Right ventricle myocardium inferior (tissue), 1 donor: ENCODE data around the gene USE1. TPM values are rescaled to one million over a fixed set of nuclear protein-coding genes. Genes with fewer than 3 reads are reported as not detected.
A peak's percentile ranks its signal among the peaks of the same experiment; 100 is the strongest.

ENCODE experiments used
- ATAC-seq: fragments of 200-7000 bp; cut with Tn5 transposase; one replicate; pipeline ENCODE4 v1.9.1; 2020; ENCODE audit warnings: mild to moderate bottlenecking, moderate library complexity
- DNase-seq: peaks from one replicate; pipeline ENCODE4 v3.0.0; 2021; ENCODE audit errors: missing footprints
- intact Hi-C: fragments of 100-400 bp; cut with DNase I; formaldehyde crosslinking; loops from one replicate; pipeline ENCODE4 v1.11.0; 2022
- total RNA-seq: library from RNA; stranded (reverse); fragmentation: NEBNext Ultra II Directional; extraction: Animal tissue kit (Norgen Biotek cat#: 25700); gene quantifications from one replicate; pipeline ENCODE4 v1.2.1, GENCODE V29; 2021
- donor health status: DM: no; HTN: yes; CAD: no; lungs with severe emphysema.

USE1 gene
- total RNA-seq, 1 donor from 2014 or later = 32.8 TPM

DNA sequence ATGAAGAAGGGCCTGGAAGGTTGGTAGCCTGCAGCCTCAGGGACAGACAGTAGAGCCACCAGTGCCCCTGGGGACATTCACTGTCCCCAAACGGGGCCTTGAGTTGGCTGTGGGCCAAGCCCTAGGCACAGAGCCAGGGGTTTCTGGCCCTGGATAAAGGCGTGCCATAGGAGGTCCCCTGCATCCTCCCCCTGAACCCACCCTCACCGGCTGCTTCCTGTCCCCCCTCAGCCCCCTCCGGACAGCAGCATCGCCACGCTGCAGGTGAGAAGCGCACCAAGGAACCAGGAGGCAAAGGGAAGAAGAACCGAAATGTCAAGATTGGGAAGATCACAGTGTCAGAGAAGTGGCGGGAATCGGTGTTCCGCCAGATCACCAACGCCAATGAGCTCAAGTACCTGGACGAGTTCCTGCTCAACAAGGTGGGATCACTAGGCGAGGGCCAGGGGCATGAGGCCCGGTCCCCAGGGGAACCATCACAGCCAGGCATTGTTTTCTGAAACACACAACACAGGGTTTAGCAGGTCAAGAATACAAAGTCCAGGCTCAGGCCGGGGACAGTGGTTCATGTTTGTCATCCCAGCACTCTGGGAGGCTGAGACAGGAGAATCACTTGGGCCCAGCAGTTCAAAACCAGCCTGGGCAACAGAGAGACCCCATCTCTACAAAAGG, 14.6 kb upstream of the USE1 start:
- ATAC-seq (no peak), DNase-seq (no peak)
- intact Hi-C loops = no loop called here

DNA sequence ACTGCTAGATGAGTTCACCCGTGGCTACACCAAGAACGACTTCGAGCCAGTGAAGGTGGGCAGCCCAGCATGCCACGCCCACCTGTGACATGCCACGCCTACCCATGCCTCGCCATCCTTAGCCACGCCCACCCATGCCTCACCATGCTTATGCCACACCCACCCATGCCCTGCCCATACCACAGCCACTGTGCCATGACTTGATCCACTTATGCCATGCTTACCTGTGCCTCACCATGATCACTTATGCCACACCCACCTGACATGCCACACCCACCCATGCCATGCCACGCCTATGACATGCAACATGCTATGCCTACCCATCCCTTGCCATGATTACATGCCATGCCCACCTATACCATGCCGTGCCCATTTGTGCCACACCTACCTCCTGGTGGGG, 12.9 kb upstream of the USE1 start:
- intact Hi-C loops = no loop called here
- peak; percentile 56 for DNase-seq
- no peak for ATAC-seq

DNA sequence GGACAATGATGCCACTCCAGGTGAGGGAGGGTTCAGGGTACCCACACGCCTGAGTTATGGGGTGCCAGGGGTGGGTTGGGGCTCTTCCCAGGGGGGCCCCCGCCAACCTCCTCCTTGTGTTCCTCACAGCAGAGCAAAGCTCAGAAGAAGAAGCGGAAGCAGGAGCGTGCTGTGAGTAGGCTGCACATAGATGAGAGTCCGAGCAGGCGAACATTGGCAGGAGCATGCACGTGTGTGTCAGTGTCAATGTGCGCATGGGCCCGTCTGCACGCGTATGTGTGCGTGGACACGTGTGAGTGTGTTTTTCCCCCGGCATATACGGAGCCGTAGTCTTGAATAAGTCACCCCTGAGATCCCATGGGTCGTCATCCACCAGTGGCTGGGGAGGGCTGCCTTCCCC, 12.4 kb upstream of the USE1 start:
- DNase-seq (no peak), ATAC-seq (no peak)
- intact Hi-C loops = no loop called here

DNA sequence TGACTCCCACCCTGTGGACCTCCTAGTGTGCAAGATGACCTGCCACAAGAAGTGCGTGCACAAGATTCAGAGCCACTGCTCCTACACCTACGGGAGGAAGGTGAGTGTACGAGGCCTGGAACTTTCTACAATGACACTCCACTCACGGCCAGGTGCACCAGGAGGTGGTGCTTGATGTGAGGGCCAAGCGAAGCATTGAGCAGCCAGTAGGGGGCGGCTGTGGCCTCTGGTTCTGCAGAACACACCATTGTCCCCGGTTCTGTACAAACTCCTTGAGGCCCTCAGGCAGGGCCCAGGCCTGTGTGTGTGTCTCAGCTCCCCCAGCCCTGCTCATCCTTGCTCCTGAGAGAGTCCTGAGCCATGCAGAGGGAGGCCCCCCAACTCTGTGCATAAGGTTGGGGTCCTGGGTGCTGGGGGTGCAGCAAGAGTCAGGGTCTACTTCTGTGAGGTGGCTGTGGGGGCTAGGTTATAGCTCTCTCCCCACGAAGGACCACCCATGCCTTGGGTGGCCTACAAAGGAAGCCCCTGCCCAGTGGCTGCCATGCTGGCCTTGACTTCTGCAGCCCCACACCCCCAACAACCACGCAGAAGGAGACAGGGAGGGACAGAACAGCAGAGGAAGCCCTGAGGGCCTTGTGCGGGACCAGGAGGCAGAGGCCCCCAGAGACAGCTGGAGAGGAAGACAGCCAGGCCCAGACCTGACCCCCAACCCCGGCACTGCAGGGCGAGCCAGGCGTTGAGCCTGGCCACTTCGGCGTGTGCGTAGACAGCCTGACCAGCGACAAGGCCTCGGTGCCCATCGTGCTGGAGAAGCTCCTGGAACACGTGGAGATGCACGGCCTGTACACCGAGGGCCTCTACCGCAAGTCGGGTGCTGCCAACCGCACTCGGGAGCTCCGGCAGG, 9.7 kb upstream of the USE1 start:
- DNase-seq (peak; percentile 70), ATAC-seq (peak; percentile 42)
- intact Hi-C loops = loop anchor here (2.0 kb wide), 1 partner anchor 77 kb away; no protein-coding TSS in a partner anchor

DNA sequence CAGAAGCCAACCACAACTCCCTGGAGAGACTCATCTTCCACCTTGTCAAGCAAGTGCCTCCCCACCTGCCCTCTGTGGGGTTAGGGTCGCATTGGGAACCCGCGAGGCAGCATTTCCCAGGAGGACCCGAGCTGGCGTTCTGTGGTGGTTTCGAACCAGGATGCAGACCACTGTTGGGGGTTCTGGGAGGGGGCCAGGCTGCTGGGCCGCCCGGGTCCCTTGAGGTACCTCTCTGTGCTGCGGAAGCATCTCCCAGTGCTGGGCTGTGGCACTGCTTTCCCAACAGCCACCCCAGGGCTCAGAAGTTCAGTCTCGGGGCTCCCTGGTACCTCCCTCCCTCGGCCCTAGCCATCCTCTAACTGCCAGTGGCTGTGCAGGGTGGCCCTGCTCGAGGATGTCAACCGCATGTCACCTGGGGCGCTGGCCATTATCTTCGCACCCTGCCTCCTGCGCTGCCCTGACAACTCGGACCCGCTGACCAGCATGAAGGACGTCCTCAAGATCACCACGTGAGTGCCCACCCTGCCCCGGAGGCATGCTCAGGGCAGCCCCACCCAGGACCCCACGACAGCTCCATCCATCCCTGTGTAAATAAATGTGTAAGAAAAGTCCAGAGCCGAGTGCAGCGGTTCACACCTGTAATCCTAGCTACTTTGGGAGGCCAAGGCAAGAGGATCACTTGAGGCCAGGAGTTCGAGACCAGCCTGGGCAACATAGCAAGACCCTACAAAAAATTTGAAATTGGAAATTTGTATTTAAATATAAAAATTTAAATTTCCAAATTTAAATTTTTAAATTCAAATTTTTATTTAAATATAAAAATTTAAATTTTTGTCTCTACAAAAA, 8.2 kb upstream of the USE1 start:
- intact Hi-C loops = no loop called here
- DNase-seq (no peak), ATAC-seq (no peak)

- intact Hi-C loops = no loop called here
- DNase-seq (no peak), ATAC-seq (no peak)
Measured at GRCh38 chr19:17209126-17210036, 5.8 kb upstream of the USE1 start.

- no peak for ATAC-seq
- intact Hi-C loops = no loop called here
- no peak for DNase-seq
Measured at GRCh38 chr19:17210296-17210695, 4.9 kb upstream of the USE1 start.

DNA sequence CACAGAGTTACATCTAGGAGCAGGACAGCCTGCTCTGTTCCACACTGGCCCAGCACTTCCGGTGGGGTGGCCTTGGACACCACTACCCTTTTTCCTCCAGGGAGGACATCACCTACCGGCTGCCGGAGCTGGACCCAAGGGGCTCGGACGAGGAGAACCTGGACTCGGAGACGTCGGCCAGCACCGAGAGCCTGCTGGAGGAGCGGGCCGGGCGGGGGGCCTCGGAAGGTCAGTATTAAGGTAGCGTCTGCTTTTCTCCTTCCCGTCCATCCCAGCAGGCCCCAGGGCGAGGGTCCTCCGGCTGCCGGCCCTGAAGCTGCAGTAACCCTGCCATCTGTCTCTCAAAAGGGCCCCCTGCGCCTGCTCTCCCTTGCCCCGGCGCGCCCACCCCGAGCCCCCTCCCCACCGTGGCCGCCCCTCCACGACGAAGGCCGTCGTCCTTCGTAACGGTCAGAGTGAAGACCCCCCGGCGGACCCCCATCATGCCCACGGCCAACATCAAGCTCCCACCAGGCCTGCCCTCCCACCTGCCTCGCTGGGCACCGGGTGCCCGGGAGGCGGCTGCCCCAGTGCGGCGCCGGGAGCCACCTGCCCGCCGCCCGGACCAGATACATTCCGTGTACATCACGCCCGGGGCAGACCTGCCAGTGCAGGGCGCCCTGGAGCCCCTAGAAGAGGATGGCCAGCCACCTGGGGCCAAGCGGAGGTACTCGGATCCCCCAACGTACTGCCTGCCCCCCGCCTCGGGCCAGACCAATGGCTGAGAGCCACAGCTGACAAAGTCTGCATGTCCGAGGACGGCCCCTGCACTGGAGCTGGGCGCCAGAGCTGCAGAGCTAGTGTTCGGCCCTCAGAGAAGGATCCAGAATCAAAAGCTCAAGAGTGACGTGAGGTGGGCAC, 3.4 kb upstream of the USE1 start:
- ATAC-seq (no peak), DNase-seq (no peak)
- intact Hi-C loops = no loop called here

DNA sequence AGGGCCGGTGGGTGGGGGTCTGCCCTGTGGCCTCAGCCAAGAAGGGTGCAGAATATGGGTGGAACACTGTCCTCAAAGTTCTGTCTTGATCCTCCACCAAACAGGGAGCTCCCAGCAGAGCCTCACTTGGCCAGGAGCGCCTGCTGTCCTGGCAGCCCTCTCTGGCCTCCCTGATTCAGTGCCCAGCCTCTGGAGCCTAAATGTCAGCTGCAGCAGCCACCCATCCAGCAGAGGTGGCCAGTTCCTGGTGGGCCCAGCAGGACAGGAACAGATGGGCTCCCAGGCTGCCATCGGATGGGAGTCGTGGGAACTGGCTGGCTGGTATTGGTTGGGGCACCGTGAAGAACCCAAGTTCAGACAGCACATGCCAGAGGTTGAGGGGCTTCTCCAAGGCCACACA, 1.8 kb upstream of the USE1 start:
- intact Hi-C loops = no loop called here

DNA sequence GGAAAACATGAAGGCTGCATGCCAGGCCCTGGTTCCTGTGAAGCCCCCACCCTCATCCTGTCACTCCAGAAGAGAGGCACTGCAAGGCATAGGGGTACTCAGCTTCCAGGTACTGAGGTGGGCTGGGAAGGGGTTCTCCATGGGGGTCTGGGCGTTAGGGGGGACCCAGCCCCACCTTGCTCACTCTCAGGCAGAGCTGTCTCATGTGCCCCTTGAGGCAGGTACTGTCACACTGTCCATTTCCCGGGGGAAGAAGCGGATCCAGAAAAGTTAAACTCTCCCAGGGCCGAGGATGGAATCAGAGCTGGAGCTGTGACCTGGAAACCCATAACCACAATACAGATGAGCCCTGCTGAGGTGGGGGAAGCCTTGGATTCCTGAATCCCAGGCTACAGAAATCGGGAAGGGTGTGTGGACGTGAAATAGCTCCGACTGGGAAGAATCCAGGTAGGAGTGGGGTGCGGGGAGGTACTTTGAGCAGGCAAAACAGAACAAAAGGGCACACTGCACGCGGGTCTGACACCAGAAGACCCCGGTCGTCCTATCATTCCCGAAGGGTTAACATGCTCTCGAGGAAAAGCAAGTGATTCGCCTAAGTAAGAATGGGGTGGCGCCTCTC, 540 bp upstream of the USE1 start:
- ATAC-seq (no peak), DNase-seq (no peak)
- intact Hi-C loops = loop anchor here (1.0 kb wide), 2 partner anchors 53 to 123 kb away; partner anchors contain the start of genes BABAM1 and GTPBP3

More for the DNA sequence above, 1.8 kb upstream of the USE1 start:
- DNase-seq (no peak), ATAC-seq (no peak)

GRCh38 chr19:17216058-17216670, 1.0 kb downstream of the USE1 start:
- ATAC-seq (no peak), DNase-seq (no peak)
- intact Hi-C loops = no loop called here

- DNase-seq (no peak), ATAC-seq (no peak)
- intact Hi-C loops = no loop called here
Measured at GRCh38 chr19:17219286-17219685, 4.1 kb downstream of the USE1 start.

DNA sequence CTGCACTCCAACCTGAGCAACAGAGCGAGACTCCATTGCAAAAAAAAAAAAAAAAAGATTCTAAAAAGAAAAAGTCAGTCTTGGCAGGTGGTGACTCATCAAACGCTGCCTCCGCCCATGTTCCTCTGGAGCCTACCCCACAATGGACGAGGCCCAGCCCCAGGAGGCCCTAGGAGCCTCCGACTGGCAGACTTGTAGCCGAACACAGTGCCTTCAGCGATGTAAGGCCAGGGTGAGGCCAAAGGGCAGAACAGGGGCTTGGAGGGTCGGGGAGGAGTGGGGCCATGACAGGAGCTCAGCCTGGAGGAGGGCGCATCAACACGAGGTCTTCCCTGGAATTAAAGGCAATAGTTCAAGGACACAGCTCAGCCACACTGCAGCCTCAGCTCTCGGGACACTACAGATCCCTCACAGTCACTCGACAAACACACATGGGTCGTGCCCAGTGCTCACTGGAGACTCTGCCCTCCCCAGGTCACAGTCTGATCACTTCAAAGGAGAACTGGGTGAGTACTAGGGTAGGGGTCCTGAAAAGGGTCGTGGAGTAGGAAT, 5.1 kb downstream of the USE1 start:
- intact Hi-C loops = no loop called here
- no peak for ATAC-seq
- DNase-seq = no peak

DNA sequence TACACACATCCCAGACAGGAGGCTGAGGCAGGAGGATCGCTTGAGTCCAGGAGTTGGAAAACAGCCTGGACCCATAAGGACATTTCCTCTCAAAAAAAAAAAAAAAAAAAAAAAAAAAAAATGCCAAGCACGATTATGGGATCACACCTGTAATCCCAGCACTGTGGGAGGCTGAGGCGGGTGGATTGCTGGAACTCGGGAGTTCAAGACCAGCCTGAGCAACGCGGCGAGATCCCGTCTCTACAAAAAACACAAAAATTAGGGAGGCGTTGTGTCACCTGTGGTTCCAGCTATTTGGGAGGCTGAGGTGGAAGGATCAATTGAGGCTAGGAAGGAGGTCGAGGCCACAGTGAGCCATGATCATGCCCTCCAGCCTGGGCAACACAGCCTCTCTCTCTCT, 9.9 kb downstream of the USE1 start:
- intact Hi-C loops = loop anchor here (5.0 kb wide), 1 partner anchor 148 kb away; the partner anchor contains the start of genes HAUS8 and MYO9B
- no peak for DNase-seq
- ATAC-seq = no peak

- peak; percentile 98 for ATAC-seq
- DNase-seq = peak; percentile 100
- intact Hi-C loops = loop anchor here (1.0 to 5.0 kb wide), 2 partner anchors 20 to 149 kb away; partner anchors contain the start of genes HAUS8 and MYO9B
Measured at GRCh38 chr19:17226002-17226933, 11.1 kb downstream of the USE1 start, which contains the start of gene OCEL1. OCEL1 (plus strand) TSS chr19:17226226; CDS start chr19:17226248, 22 bp downstream.
